Ovary (tissue), 9 donors: Measurements from ENCODE around the gene UPK3B. TPM values are rescaled to one million over a fixed set of nuclear protein-coding genes. Genes with fewer than 3 reads are reported as not detected.
"Not testable (repeated sequence)": the region's sequence is repeated elsewhere in the genome, so short reads cannot be mapped to it uniquely, and the experiment has no call there.

Experiments
- DNase-seq, 5 donors: peaks; one replicate each; pipeline ENCODE4 v3.0.0-alpha.2; 2019 to 2020
- H3K27ac ChIP-seq, 2 donors: fragments of 200-600 bp; one replicate each; pipeline versions ENCODE4 v1.5.1 to v1.8.0; 2019 to 2022
- H3K27me3 ChIP-seq: fragments of 200-600 bp; one replicate; pipeline ENCODE4 v1.8.0; 2022
- H3K36me3 ChIP-seq: fragments of 200-600 bp; sonication (generic); one replicate; pipeline ENCODE4 v1.5.1; 2019
- H3K4me1 ChIP-seq: one replicate; pipeline ENCODE4 v1.8.1; 2013; ENCODE audit warnings: mild to moderate bottlenecking, moderate library complexity; ENCODE audit not compliant: insufficient read depth
- H3K4me3 ChIP-seq: fragments of 200-600 bp; sonication (generic); one replicate; pipeline ENCODE4 v1.5.1; 2017
- H3K9me3 ChIP-seq, 2 donors: fragments of 200-600 bp in 1 of 2; sonication (generic) in 1 of 2; one replicate each; pipeline versions ENCODE4 v1.5.1 to v1.8.1; 2013 to 2019; ENCODE audit warnings: mild to moderate bottlenecking in 1 of 2, moderate library complexity in 1 of 2
- WGBS, 3 donors: extraction: QIAGEN DNeasy Blood & Tissue Kit in 1 of 3; methylation state at CpG; one replicate each; pipeline versions ENCODE4 v1.1.5 to v1.1.7; 2013 to 2017; 5-methylcytosine and 5-hydroxymethylcytosine counted together
- intact Hi-C, 4 donors: fragments of 100-400 bp; cut with DNase I; formaldehyde crosslinking; loops; one replicate each; pipeline versions ENCODE4 v1.11.0 to v1.15.1; 2022 to 2023
- polyA plus RNA-seq, 2 donors: library from polyadenylated mRNA; stranded (reverse); fragments of 200-250 nt in 1 of 2; fragments of 350-450 nt in 1 of 2; fragmentation: Illumina TruSeq in 1 of 2; extraction: RNeasy Lipid Tissue Mini Kit (QIAGEN cat#74804) in 1 of 2; gene quantifications; one replicate each; pipeline ENCODE4 v1.2.3, GENCODE V29; 2013 to 2014
- small RNA-seq: library from RNA; depleted of rRNA; stranded (forward); fragments of <200 nt; gene quantifications from one replicate; pipeline ENCODE3, GENCODE V24; 2016
- total RNA-seq, 7 donors: library from RNA; depleted of rRNA in 2 of 7; stranded (reverse); fragments of >200 nt in 2 of 7; fragmentation: NEBNext Ultra II Directional in 3 of 7; extraction: Animal tissue kit (Norgen Biotek cat#: 25700) in 3 of 7; gene quantifications; one replicate each; pipeline versions ENCODE4 v1.1.0 to v1.2.4, GENCODE V29; 2016 to 2023
- donor health status: DM: no; HTN: no; CAD: no; lungs with moderate emphysema.
- donor health status: DM: no; HTN: no; CAD: no.
- donor health status: Bipolar disorder and iron deficiency.
- donor health status: DM: yes; HTN: yes; CAD: no.
- donor health status: DM: no; HTN: no; CAD: no.
- donor health status: DM: yes; HTN: yes; CAD: no.

The UPK3B gene
- total and polyA plus RNA-seq, 9 donors = 0.78 to 607 (median 2.7) TPM

DNA sequence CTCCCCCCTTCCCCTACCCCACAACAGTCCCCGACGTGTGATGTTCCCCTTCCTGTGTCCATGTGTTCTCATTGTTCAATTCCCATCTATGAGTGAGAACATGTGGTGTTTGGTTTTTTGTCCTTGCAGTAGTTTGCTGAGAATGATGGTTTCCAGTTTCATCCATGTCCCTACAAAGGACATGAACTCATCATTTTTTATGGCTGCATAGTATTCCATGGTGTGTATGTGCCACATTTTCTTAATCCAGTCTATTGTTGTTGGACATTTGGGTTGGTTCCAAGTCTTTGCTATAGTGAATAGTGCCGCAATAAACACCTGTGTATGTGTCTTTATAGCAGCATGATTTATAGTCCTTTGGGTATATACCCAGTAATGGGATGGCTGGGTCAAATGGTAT is 51.0 kb downstream of the UPK3B start:
- 90 to 100% (median 100%) methylated on average over 3 of the region's 3 CpGs for WGBS, 3 donors
- DNase-seq, H3K27ac ChIP-seq, intact Hi-C loops, H3K36me3 ChIP-seq, H3K9me3 ChIP-seq, H3K27me3 ChIP-seq, H3K4me3 ChIP-seq, H3K4me1 ChIP-seq: not testable (repeated sequence)

DNA sequence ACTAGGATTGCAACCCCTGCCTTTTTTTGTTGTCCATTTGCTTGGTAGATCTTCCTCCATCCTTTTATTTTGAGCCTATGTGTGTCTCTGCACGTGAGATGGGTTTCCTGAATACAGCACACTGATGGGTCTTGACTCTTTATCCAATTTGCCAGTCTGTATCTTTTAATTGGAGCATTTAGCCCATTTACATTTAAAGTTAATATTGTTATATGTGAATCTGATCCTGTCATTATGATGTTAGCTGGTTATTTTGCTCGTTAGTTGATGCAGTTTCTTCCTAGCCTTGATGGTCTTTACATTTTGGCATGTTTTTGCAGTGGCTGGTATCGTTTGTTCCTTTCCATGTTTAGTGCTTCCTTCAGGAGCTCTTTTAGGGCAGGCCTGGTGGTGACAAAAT is 54.6 kb downstream of the UPK3B start:
- intact Hi-C loops, H3K36me3 ChIP-seq, DNase-seq, H3K4me3 ChIP-seq, H3K4me1 ChIP-seq, H3K27ac ChIP-seq, H3K27me3 ChIP-seq, H3K9me3 ChIP-seq: not testable (repeated sequence)
- WGBS, 3 donors = 98 to 100% (median 100%) methylated on average over 2 to 3 of the region's 3 CpGs

Small RNAs within 50 kb of the gene (small RNA-seq; reads per million reads assigned to genes)
- gene RF00019 = not detected

Other genes starting within 250 kb of the UPK3B start
- 100 to 1,000 TPM; 138 to 913 (median 503) TPM for gene HSPB1, start 207.9 kb upstream of the UPK3B start, total RNA-seq
- gene HSPB1, start 207.9 kb upstream of the UPK3B start, polyA plus RNA-seq = 100 to 1,000 TPM in 1 of 2 donors, 1 to 10 TPM in 1; 5.7 to 326 TPM
- gene YWHAG, start 151.6 kb upstream of the UPK3B start, total RNA-seq = 100 to 1,000 TPM in 3 of 7 donors, 10 to 100 TPM in 4; 32.0 to 107 (median 99.2) TPM
- gene YWHAG, start 151.6 kb upstream of the UPK3B start, polyA plus RNA-seq = 100 to 1,000 TPM in 1 of 2 donors, 10 to 100 TPM in 1; 40.2 to 121 TPM
- 1 to 10 TPM in 5 of 7 donors, under 1 TPM in 2; 0.48 to 2.6 (median 1.0) TPM for gene SSC4D, start 100.9 kb upstream of the UPK3B start, total RNA-seq
- 1 to 10 TPM in 1 of 2 donors, under 1 TPM in 1; 0.73 to 1.3 TPM for gene SSC4D, start 100.9 kb upstream of the UPK3B start, polyA plus RNA-seq
- gene ZP3, start 85.6 kb upstream of the UPK3B start, total RNA-seq = 10 to 100 TPM in 2 of 7 donors, 1 to 10 TPM in 4, under 1 TPM in 1; 0.73 to 22.0 (median 5.3) TPM
- 10 to 100 TPM in 1 of 2 donors, under 1 TPM in 1; 0.75 to 12.7 TPM for gene ZP3, start 85.6 kb upstream of the UPK3B start, polyA plus RNA-seq
- 10 to 100 TPM; 12.6 to 24.5 (median 16.6) TPM for gene DTX2, start 48.8 kb upstream of the UPK3B start, total RNA-seq
- 10 to 100 TPM in 1 of 2 donors, 1 to 10 TPM in 1; 2.2 to 13.3 TPM for gene DTX2, start 48.8 kb upstream of the UPK3B start, polyA plus RNA-seq
- 1 to 10 TPM in 2 of 7 donors, under 1 TPM in 5; 0.11 to 1.7 (median 0.62) TPM for gene SPDYE16, start 32.7 kb downstream of the UPK3B start, total RNA-seq
- gene SPDYE16, start 32.7 kb downstream of the UPK3B start, polyA plus RNA-seq = under 1 TPM; 0.15 to 0.71 TPM
- 10 to 100 TPM in 4 of 7 donors, 1 to 10 TPM in 3; 5.2 to 36.2 (median 16.9) TPM for gene POMZP3, start 116.7 kb downstream of the UPK3B start, total RNA-seq
- 10 to 100 TPM; 10.2 to 15.3 TPM for gene POMZP3, start 116.7 kb downstream of the UPK3B start, polyA plus RNA-seq